ENCODE results near the gene AGMO. TPM values are rescaled to one million over a fixed set of nuclear protein-coding genes. Genes with fewer than 3 reads are reported as not detected.

The AGMO gene
- under 0.01 and 0.18 TPM in 2 replicates for total RNA-seq

DNA sequence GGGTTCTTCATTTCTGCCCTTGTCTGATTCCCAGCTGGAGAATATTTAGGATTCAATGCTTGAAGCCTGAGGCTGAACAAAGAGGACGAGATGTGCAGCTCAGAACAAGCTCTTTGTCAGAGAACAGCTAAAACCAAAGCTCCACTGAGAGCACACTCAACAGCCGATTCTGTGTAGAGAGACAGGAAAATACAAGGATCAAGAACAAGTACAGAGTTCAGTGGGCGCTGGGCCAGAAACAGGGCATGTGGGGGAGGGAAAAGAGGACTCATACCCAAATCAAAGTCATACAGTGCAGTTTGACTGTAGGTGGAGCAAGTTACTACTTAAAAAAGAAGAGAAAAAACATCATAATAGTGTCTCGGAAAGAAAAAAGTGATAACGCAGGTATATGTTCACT lies at the start of gene AGMO:
Gene AGMO, minus strand, starts transcription at position 181 of the 400 bp plus-strand sequence.

Other genes starting within 250 kb of the AGMO start
- gene MEOX2, start 124.7 kb upstream of the AGMO start, total RNA-seq = 0.14 and 0.37 TPM in 2 replicates